ENCODE data around the gene SLC44A4. TPM values are rescaled to one million over a fixed set of nuclear protein-coding genes. Genes with fewer than 3 reads are reported as not detected.
A peak's percentile ranks its signal among the peaks of the same experiment; 100 is the strongest.

SLC44A4 gene
- not detected for total RNA-seq
- under 1 TPM in 1 of 2 donors, not detected in 1; 0.07 TPM for polyA plus RNA-seq
- long read RNA-seq, donor 1: 0 reads
- long read RNA-seq, donor 2: 0 reads
- long read RNA-seq, donor 3: 0 reads

DNA sequence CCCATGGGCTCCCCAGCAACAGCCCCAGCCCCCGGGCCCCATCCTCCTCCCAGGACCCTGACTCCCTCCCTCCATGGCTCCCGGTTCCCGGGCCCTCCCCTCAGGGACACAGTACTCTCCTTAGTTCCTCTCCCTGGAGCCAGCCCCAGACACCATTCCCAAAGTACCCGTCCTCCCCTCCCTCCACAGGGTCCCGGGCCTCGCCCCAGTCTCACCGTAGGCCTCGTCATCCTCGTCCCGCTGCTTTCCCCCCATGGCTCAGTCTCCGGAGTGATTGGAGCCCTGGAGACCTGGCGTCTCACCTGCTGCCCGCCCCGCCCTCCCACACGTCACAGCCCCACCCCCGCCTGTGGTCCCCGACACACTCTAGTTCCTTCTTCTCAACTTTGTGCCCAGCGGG is at the start of gene SLC44A4:
Gene SLC44A4 (minus strand): TSS at position 272 of the 400 bp plus-strand sequence. CDS start 17 bp downstream, at position 255.
- intact Hi-C loops (cut with DNase I): loop anchor here in 1 of 10 donors (5.0 kb wide), 1 partner anchor 201 kb away; no protein-coding TSS in a partner anchor
- H3K27me3 ChIP-seq: no peaks in the 10 kb centered on the region
- H3K36me3 ChIP-seq: peaks cover 0 to 46% (median 40%) of the 10 kb centered on the region in 9 donors
- WGBS, 4 donors: 58 to 71% (median 60%) methylated on average over 18 of the region's 18 CpGs
- H3K4me3 ChIP-seq: no peak within 1 kb of the TSS
- no peak for DNase-seq
- H3K27ac ChIP-seq: no peak within 1 kb of the TSS
- TF ChIP-seq, protein P1, sequence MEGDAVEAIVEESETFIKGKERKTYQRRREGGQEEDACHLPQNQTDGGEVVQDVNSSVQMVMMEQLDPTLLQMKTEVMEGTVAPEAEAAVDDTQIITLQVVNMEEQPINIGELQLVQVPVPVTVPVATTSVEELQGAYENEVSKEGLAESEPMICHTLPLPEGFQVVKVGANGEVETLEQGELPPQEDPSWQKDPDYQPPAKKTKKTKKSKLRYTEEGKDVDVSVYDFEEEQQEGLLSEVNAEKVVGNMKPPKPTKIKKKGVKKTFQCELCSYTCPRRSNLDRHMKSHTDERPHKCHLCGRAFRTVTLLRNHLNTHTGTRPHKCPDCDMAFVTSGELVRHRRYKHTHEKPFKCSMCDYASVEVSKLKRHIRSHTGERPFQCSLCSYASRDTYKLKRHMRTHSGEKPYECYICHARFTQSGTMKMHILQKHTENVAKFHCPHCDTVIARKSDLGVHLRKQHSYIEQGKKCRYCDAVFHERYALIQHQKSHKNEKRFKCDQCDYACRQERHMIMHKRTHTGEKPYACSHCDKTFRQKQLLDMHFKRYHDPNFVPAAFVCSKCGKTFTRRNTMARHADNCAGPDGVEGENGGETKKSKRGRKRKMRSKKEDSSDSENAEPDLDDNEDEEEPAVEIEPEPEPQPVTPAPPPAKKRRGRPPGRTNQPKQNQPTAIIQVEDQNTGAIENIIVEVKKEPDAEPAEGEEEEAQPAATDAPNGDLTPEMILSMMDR (IDR thresholded peaks at IDR 0.05): no peak
- no peak for TF ChIP-seq POLR2A (IDR thresholded peaks at IDR 0.05)
- H3K9me3 ChIP-seq: no peaks in the 10 kb centered on the region
- H3K4me1 ChIP-seq: no peaks in the 10 kb centered on the region
- no peak for ATAC-seq

GRCh38 chr6:31928672-31928939 is 49.8 kb upstream of the SLC44A4 start:
- H3K4me3 ChIP-seq: peak overlapping the region in 2 of 12 donors; percentile 55 to 56
- intact Hi-C loops (cut with DNase I): no loop called here
- H3K9me3 ChIP-seq: no peaks in the 10 kb centered on the region
- H3K27ac ChIP-seq: no peak overlapping the region
- TF ChIP-seq, protein P1 (IDR thresholded peaks at IDR 0.05): no peak
- TF ChIP-seq POLR2A (IDR thresholded peaks at IDR 0.05): no peak
- no peak for DNase-seq
- peaks cover 0 to 17% (median 0%) of the 10 kb centered on the region in 12 donors for H3K4me1 ChIP-seq
- H3K36me3 ChIP-seq: no peaks in the 10 kb centered on the region
- no peaks in the 10 kb centered on the region for H3K27me3 ChIP-seq
- ATAC-seq: no peak
- WGBS, 4 donors: 76 to 82% (median 78%) methylated on average over 9 of the region's 9 CpGs

DNA sequence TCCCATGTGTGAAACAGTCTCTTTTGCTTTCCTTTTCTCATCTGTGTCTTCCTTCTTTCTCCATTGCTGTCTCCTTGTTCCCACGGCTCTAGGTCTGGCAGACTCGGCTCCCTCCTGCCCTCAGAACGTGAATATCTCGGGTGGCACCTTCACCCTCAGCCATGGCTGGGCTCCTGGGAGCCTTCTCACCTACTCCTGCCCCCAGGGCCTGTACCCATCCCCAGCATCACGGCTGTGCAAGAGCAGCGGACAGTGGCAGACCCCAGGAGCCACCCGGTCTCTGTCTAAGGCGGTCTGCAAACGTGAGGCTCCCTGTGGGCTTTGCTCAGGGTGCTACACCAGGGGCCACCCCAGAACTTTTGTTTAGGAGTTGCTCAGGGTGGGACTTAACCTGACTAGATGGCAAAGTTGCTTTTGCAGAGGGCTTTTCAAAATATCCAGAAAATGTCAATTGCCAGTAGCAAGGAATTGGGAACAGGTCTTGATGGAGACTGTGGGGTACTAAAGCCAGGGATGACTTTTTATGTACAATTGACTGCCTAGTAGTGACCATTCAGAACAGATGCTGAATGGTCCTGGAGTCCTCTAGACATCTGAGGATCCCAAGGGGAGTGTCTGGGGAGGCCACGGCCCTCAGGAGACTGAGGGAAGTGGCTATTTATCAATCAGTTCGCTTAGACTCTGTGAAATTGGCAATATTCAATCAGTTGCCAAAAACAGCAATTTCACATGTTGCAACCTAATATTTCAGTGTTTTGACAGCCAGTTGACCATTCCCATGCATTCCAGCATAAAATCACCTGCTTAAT is 49.3 kb upstream of the SLC44A4 start:
- Histone ChIP-seq H3K27ac (peak overlapping the region in 1 of 12 donors; percentile 75), H3K4me3 (peak overlapping the region in 9 of 12 donors; percentile 15 to 56 (median 39))

More for the DNA sequence above, 49.3 kb upstream of the SLC44A4 start:
- ATAC-seq (no peak), DNase-seq (no peak)
- Histone ChIP-seq H3K36me3 (no peaks in the 10 kb centered on the region), H3K4me1 (peaks cover 0 to 17% (median 0%) of the 10 kb centered on the region in 12 donors), H3K9me3 (no peaks in the 10 kb centered on the region), H3K27me3 (no peaks in the 10 kb centered on the region)
- no peak for TF ChIP-seq POLR2A (IDR thresholded peaks at IDR 0.05)
- TF ChIP-seq, protein P1 (IDR thresholded peaks at IDR 0.05): no peak
- 64 to 80% (median 75%) methylated on average over 11 of the region's 11 CpGs for WGBS, 4 donors
- intact Hi-C loops (cut with DNase I): no loop called here
